ENCODE data around the gene CHRND. TPM values are rescaled to one million over a fixed set of nuclear protein-coding genes. Genes with fewer than 3 reads are reported as not detected.
A peak's percentile ranks its signal among the peaks of the same experiment; 100 is the strongest.

Gene CHRND
- total and polyA plus RNA-seq, 2 of the 13 experiments (the other 11 are each of a cell fraction or from before 2014, with no cell fraction given), result 0.18 TPM; not detected in 1

- Histone ChIP-seq H4K20me1 (ENCODE audit: insufficient read depth, low read length) (no peaks in the 10 kb centered on the region), H3K79me2 (ENCODE audit: insufficient read depth, low read length) (no peaks in the 10 kb centered on the region), H3K4me1 (ENCODE audit: insufficient read depth, low read length) (peaks cover 11% of the 10 kb centered on the region), H3K4me2 (ENCODE audit: low read depth, low read length) (no peak overlapping the region), H3K36me3 (replicated peaks in 1 of 2; ENCODE audit: control insufficient read depth in 1 of 2, insufficient read depth in 2 of 2, low read length in 2 of 2) (no peaks in the 10 kb centered on the region), H3K4me3 (replicated peaks in 1 of 3; ENCODE audit: insufficient read depth in 1 of 3, low read depth in 2 of 3, low read length in 3 of 3) (no peak overlapping the region), H2AFZ (ENCODE audit: low read length) (no peak overlapping the region), H3K9ac (ENCODE audit: insufficient read depth, low read depth, low read length) (no peak overlapping the region), H3K9me3 (ENCODE audit: low read length) (no peaks in the 10 kb centered on the region), H3K27me3 (ENCODE audit: control insufficient read depth in 1 of 2, insufficient read depth in 2 of 2, low read length in 2 of 2) (peaks cover 17 to 75% of the 10 kb centered on the region in 2 experiments), H3K27ac (ENCODE audit: extremely low read length, insufficient read depth, low read length) (no peak overlapping the region)
- peak; percentile 4; the same call in 1 of the 3 replicates for ATAC-seq
- TF ChIP-seq, protein P1, sequence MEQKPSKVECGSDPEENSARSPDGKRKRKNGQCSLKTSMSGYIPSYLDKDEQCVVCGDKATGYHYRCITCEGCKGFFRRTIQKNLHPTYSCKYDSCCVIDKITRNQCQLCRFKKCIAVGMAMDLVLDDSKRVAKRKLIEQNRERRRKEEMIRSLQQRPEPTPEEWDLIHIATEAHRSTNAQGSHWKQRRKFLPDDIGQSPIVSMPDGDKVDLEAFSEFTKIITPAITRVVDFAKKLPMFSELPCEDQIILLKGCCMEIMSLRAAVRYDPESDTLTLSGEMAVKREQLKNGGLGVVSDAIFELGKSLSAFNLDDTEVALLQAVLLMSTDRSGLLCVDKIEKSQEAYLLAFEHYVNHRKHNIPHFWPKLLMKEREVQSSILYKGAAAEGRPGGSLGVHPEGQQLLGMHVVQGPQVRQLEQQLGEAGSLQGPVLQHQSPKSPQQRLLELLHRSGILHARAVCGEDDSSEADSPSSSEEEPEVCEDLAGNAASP (CRISPR knock-in tag; IDR thresholded peaks at IDR 0.05; ENCODE audit: borderline replicate concordance), result no peak
- TF ChIP-seq ZNF619 (CRISPR knock-in tag; IDR thresholded peaks at IDR 0.05) (no peak), ZNF20 (CRISPR knock-in tag; IDR thresholded peaks at IDR 0.05) (no peak), FOXO1 (CRISPR knock-in tag; IDR thresholded peaks at IDR 0.05) (no peak), ZNF260 (CRISPR knock-in tag; IDR thresholded peaks at IDR 0.05; ENCODE audit: borderline replicate concordance, low read depth) (no peak), TBL1XR1 (IDR thresholded peaks at IDR 0.05; ENCODE audit: borderline replicate concordance, low read length, partially characterized antibody) (no peak), NR2F6 (IDR thresholded peaks at IDR 0.05) (no peak), NR2F6 (CRISPR knock-in tag; IDR thresholded peaks at IDR 0.05) (no peak), TGIF2 (CRISPR knock-in tag; IDR thresholded peaks at IDR 0.05) (no peak), ZKSCAN5 (CRISPR knock-in tag; IDR thresholded peaks at IDR 0.05) (no peak), ZNF792 (CRISPR knock-in tag; IDR thresholded peaks at IDR 0.05) (no peak), ZC3H13 (CRISPR knock-in tag; IDR thresholded peaks at IDR 0.05) (no peak), E2F1 (CRISPR knock-in tag; IDR thresholded peaks at IDR 0.05) (no peak)
- TF ChIP-seq, protein P2, sequence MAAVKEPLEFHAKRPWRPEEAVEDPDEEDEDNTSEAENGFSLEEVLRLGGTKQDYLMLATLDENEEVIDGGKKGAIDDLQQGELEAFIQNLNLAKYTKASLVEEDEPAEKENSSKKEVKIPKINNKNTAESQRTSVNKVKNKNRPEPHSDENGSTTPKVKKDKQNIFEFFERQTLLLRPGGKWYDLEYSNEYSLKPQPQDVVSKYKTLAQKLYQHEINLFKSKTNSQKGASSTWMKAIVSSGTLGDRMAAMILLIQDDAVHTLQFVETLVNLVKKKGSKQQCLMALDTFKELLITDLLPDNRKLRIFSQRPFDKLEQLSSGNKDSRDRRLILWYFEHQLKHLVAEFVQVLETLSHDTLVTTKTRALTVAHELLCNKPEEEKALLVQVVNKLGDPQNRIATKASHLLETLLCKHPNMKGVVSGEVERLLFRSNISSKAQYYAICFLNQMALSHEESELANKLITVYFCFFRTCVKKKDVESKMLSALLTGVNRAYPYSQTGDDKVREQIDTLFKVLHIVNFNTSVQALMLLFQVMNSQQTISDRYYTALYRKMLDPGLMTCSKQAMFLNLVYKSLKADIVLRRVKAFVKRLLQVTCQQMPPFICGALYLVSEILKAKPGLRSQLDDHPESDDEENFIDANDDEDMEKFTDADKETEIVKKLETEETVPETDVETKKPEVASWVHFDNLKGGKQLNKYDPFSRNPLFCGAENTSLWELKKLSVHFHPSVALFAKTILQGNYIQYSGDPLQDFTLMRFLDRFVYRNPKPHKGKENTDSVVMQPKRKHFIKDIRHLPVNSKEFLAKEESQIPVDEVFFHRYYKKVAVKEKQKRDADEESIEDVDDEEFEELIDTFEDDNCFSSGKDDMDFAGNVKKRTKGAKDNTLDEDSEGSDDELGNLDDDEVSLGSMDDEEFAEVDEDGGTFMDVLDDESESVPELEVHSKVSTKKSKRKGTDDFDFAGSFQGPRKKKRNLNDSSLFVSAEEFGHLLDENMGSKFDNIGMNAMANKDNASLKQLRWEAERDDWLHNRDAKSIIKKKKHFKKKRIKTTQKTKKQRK (IDR thresholded peaks at IDR 0.05; ENCODE audit: low read length), result no peak
- TF ChIP-seq, protein P3, sequence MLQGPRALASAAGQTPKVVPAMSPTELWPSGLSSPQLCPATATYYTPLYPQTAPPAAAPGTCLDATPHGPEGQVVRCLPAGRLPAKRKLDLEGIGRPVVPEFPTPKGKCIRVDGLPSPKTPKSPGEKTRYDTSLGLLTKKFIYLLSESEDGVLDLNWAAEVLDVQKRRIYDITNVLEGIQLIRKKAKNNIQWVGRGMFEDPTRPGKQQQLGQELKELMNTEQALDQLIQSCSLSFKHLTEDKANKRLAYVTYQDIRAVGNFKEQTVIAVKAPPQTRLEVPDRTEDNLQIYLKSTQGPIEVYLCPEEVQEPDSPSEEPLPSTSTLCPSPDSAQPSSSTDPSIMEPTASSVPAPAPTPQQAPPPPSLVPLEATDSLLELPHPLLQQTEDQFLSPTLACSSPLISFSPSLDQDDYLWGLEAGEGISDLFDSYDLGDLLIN (CRISPR knock-in tag; IDR thresholded peaks at IDR 0.05; ENCODE audit: borderline replicate concordance), result no peak
- 28% methylated on average over 3 of the region's 4 CpGs for WGBS (ENCODE audit: low lambda C conversion rate)
- FAIRE-seq, result no peak
- no peak for DNase-seq (ENCODE audit: low spot score)
- BruUV-seq (replicated peaks), result no TSS peak
- in situ Hi-C loops (cut with HindIII; ENCODE audit: extremely low pct_ligation_motif_present, low pct_unique_long_range_greater_than_20kb) (no loop called here), intact Hi-C loops (cut with micrococcal nuclease; ENCODE audit: unreplicated experiment) (no loop called here)
- POLR2A ChIA-PET, result no interaction called here
- CTCF ChIA-PET (ENCODE audit: low intra/inter-chr PET ratio, low total read pairs), result no interaction called here
Observed at GRCh38 chr2:232506709-232507108, 19.3 kb upstream of the CHRND start.
